Ascending aorta (tissue), 2 donors: Measurements from ENCODE around the gene RALGAPA2. TPM values are rescaled to one million over a fixed set of nuclear protein-coding genes. Genes with fewer than 3 reads are reported as not detected.
"Not testable (repeated sequence)": the region's sequence is repeated elsewhere in the genome, so short reads cannot be mapped to it uniquely, and the experiment has no call there.

Experiments used
- DNase-seq, 2 donors: peaks; one replicate each; pipeline ENCODE4 v3.0.0-alpha.2; 2019; ENCODE audit warnings: low spot score in 2 of 2
- H3K27ac ChIP-seq, 2 donors: fragments of 200-600 bp; sonication (generic); one replicate each; pipeline ENCODE4 v1.5.1; 2016 to 2017; ENCODE audit warnings: mild to moderate bottlenecking in 1 of 2
- H3K27me3 ChIP-seq: fragments of 200-600 bp; sonication (generic); one replicate; pipeline ENCODE4 v1.5.1; 2017
- H3K36me3 ChIP-seq, 2 donors: fragments of 200-600 bp; sonication (generic); one replicate each; pipeline ENCODE4 v1.5.1; 2016
- H3K4me1 ChIP-seq, 2 donors: fragments of 200-600 bp; sonication (generic); one replicate each; pipeline ENCODE4 v1.5.1; 2016 to 2017; ENCODE audit warnings: mild to moderate bottlenecking in 1 of 2
- H3K4me3 ChIP-seq, 2 donors: fragments of 200-600 bp; sonication (generic); one replicate each; pipeline ENCODE4 v1.5.1; 2016 to 2017; ENCODE audit warnings: mild to moderate bottlenecking in 1 of 2
- H3K9me3 ChIP-seq, 2 donors: fragments of 200-600 bp; sonication (generic); one replicate each; pipeline ENCODE4 v1.5.1; 2016
- intact Hi-C: fragments of 100-400 bp; cut with DNase I; formaldehyde crosslinking; loops from one replicate; pipeline ENCODE4 v1.15.1; 2023
- total RNA-seq: library from RNA; depleted of rRNA; stranded (reverse); fragments of >200 nt; gene quantifications from one replicate; pipeline ENCODE4 v1.1.0, GENCODE V29; 2016
- TF ChIP-seq, protein P1 (sequence below), 3 experiments: fragments of 200-600 bp in 2 of 3; fragments of 450-650 bp in 1 of 3; sonication (generic) in 2 of 3; IDR thresholded peaks; one replicate each; pipeline ENCODE4 v1.5.1; 2016 to 2019; ENCODE audit warnings: antibody characterized with exemption in 3 of 3, mild to moderate bottlenecking in 1 of 3, moderate library complexity in 1 of 3

Gene RALGAPA2
- total RNA-seq, 1 donor from 2014 or later = 68.9 TPM

GRCh38 chr20:20546402-20546801 lies 166.0 kb downstream of the RALGAPA2 start:
- no peaks in the 10 kb centered on the region for H3K27me3 ChIP-seq
- DNase-seq = no peak
- no peak overlapping the region for H3K27ac ChIP-seq
- H3K4me3 ChIP-seq = no peak overlapping the region
- H3K36me3 ChIP-seq = peaks cover 0 to 4% of the 10 kb centered on the region in 2 donors
- TF ChIP-seq, protein P1, sequence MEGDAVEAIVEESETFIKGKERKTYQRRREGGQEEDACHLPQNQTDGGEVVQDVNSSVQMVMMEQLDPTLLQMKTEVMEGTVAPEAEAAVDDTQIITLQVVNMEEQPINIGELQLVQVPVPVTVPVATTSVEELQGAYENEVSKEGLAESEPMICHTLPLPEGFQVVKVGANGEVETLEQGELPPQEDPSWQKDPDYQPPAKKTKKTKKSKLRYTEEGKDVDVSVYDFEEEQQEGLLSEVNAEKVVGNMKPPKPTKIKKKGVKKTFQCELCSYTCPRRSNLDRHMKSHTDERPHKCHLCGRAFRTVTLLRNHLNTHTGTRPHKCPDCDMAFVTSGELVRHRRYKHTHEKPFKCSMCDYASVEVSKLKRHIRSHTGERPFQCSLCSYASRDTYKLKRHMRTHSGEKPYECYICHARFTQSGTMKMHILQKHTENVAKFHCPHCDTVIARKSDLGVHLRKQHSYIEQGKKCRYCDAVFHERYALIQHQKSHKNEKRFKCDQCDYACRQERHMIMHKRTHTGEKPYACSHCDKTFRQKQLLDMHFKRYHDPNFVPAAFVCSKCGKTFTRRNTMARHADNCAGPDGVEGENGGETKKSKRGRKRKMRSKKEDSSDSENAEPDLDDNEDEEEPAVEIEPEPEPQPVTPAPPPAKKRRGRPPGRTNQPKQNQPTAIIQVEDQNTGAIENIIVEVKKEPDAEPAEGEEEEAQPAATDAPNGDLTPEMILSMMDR (IDR thresholded peaks at IDR 0.05) = no peak
- intact Hi-C loops = no loop called here
- H3K4me1 ChIP-seq = no peaks in the 10 kb centered on the region
- no peaks in the 10 kb centered on the region for H3K9me3 ChIP-seq

GRCh38 chr20:20543348-20543747 lies 169.1 kb downstream of the RALGAPA2 start:
- H3K9me3 ChIP-seq, H3K4me1 ChIP-seq, H3K27me3 ChIP-seq, DNase-seq, H3K36me3 ChIP-seq, H3K27ac ChIP-seq, intact Hi-C loops, H3K4me3 ChIP-seq: not testable (repeated sequence)

- no peak for DNase-seq
- Histone ChIP-seq H3K27me3 (no peaks in the 10 kb centered on the region), H3K27ac (no peak overlapping the region), H3K4me3 (no peak overlapping the region), H3K36me3 (peaks cover under 1 to 5% of the 10 kb centered on the region in 2 donors), H3K4me1 (no peaks in the 10 kb centered on the region), H3K9me3 (no peaks in the 10 kb centered on the region)
- TF ChIP-seq, protein P1 (IDR thresholded peaks at IDR 0.05) = no peak
- intact Hi-C loops = no loop called here
Observed at GRCh38 chr20:20536240-20536933, 176.1 kb downstream of the RALGAPA2 start.

DNA sequence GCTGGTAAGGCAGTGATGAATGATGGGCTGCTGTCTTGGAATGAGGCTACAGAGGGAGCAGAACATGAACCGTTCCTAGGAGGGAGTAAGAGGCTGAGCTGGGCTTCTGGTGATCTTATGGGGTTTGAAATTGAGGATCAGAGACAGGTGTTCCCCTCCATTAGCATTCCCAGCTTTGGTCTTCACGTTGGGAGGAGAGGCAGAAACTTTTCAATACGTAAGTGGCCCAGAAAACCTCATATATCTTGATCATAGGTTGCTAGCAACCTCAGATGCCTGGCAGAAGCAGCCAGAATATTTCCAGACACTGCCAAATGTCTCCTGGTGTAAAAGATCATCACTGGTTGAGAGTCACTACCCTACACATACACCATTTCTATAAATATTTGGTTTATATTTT lies 177.4 kb downstream of the RALGAPA2 start:
- no peak overlapping the region for H3K4me3 ChIP-seq
- TF ChIP-seq, protein P1 (IDR thresholded peaks at IDR 0.05) = no peak
- intact Hi-C loops = no loop called here
- no peak for DNase-seq
- H3K36me3 ChIP-seq = peaks cover 6 to 14% of the 10 kb centered on the region in 2 donors
- H3K27me3 ChIP-seq = no peaks in the 10 kb centered on the region
- no peaks in the 10 kb centered on the region for H3K9me3 ChIP-seq
- H3K4me1 ChIP-seq = no peaks in the 10 kb centered on the region
- no peak overlapping the region for H3K27ac ChIP-seq

DNA sequence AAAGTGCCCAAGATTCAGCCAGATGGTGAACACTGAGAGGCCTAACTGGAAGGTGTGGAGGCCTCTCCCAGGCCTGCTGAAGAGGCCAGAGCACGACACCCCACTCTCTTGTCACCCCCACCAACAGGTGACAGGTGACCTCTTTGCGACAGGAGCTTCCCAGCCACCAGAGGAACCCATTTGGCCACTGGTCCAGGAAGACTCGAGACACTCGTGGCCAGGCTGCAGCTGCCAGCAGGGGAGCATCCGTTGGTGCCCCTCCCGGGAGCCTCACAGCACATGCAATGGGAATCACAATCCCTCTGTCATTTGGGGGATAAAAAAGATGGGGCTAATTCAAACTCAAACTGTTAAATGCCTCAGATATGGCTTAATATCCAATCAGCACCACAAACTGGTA lies 181.2 kb downstream of the RALGAPA2 start:
- H3K36me3 ChIP-seq = peaks cover 6 to 11% of the 10 kb centered on the region in 2 donors
- no peaks in the 10 kb centered on the region for H3K9me3 ChIP-seq
- H3K4me3 ChIP-seq = no peak overlapping the region
- TF ChIP-seq, protein P1 (IDR thresholded peaks at IDR 0.05) = no peak
- no peak overlapping the region for H3K27ac ChIP-seq
- no peaks in the 10 kb centered on the region for H3K4me1 ChIP-seq
- no peak for DNase-seq
- no peaks in the 10 kb centered on the region for H3K27me3 ChIP-seq
- intact Hi-C loops = no loop called here

DNA sequence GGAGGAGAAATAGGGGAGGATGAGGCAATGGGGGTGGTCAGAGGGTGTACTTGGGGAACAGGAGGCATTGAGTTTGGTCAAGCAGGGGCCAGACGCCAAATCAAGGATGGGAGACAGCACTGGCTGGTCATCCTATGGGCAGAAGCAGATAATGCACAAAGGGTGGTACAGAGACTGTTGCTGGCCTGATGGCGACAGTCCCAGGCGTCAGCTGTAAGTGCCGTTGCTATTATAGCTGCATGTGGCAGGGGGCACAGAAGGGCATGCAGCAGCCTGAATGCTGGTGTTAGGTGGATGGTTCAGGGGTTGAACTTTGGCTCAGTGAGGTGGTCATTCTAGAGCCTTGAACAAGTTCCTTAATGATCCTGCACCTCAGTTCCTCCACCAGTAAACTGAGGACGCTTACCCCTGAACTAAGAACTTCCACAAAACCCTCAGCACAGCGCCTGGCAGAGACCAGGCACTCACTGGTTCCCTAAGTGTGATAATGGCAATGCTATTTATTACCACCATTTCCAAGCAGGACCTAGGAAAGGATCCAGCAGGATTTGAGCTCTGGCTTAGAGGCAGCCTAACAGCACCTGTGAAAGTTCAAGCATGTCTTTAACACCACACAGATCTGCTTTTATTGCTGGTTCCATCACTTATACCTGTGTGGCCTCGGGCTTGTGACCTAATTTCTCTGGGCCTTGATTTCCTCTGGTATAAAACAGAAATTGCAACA lies 181.9 kb downstream of the RALGAPA2 start:
- Histone ChIP-seq H3K4me3 (no peak overlapping the region), H3K36me3 (peaks cover 6 to 14% of the 10 kb centered on the region in 2 donors), H3K27ac (no peak overlapping the region), H3K9me3 (no peaks in the 10 kb centered on the region), H3K4me1 (no peaks in the 10 kb centered on the region), H3K27me3 (no peaks in the 10 kb centered on the region)
- TF ChIP-seq, protein P1 (IDR thresholded peaks at IDR 0.05) = no peak
- DNase-seq = no peak
- intact Hi-C loops = no loop called here
